Stomach (tissue), 9 donors: Measurements from ENCODE around the gene HOXD3. TPM values are rescaled to one million over a fixed set of nuclear protein-coding genes. Genes with fewer than 3 reads are reported as not detected.

Source experiments
- DNase-seq, 2 donors: peaks; one replicate each; pipeline versions ENCODE4 v3.0.0 to v3.0.0-alpha.2; 2013 to 2019
- H3K27ac ChIP-seq, 5 donors: fragments of 200-600 bp in 4 of 5; sonication (generic) in 4 of 5; one replicate each; pipeline ENCODE4 v1.5.1; 2013 to 2019; ENCODE audit warnings: mild to moderate bottlenecking in 1 of 5, moderate library complexity in 1 of 5
- H3K27me3 ChIP-seq, 3 donors: fragments of 200-600 bp; sonication (generic); one replicate each; pipeline ENCODE4 v1.5.1; 2017 to 2019; ENCODE audit warnings: mixed run types in 1 of 3
- H3K36me3 ChIP-seq, 4 donors: fragments of 200-600 bp; sonication (generic); 1 replicate in 3 of 4; 2 replicates in 1 of 4; pipeline ENCODE4 v1.5.1; 2016 to 2019
- H3K4me1 ChIP-seq, 4 donors: fragments of 200-600 bp; sonication (generic); one replicate each; pipeline ENCODE4 v1.5.1; 2016 to 2019
- H3K4me3 ChIP-seq, 4 donors: fragments of 200-600 bp; sonication (generic) in 3 of 4; one replicate each; pipeline ENCODE4 v1.5.1; 2016 to 2019; ENCODE audit warnings: mild to moderate bottlenecking in 1 of 4
- H3K9me3 ChIP-seq, 4 donors: fragments of 200-600 bp; sonication (generic); one replicate each; pipeline ENCODE4 v1.5.1; 2016 to 2019
- CTCF ChIP-seq, 7 experiments: fragments of 450-650 bp in 4 of 7; fragments of 200-600 bp in 3 of 7; sonication (generic) in 3 of 7; IDR thresholded peaks; one replicate each; pipeline ENCODE4 v1.5.1; 2016 to 2019; ENCODE audit warnings: antibody characterized with exemption in 7 of 7, control low read depth in 2 of 7, mild to moderate bottlenecking in 1 of 7
- EP300 ChIP-seq: sonication (generic); formaldehyde crosslinking; IDR thresholded peaks from one replicate; pipeline ENCODE4 v1.6.1; 2017; ENCODE audit warnings: antibody characterized with exemption
- POLR2A ChIP-seq, 4 donors: fragments of 450-650 bp; IDR thresholded peaks; one replicate each; pipeline ENCODE4 v1.6.1; 2016; ENCODE audit warnings: antibody characterized with exemption in 4 of 4, control low read depth in 2 of 4, mild to moderate bottlenecking in 1 of 4, moderate library complexity in 1 of 4
- POLR2AphosphoS5 ChIP-seq, 3 donors: sonication (generic); formaldehyde crosslinking; IDR thresholded peaks; one replicate each; pipeline ENCODE4 v1.6.1; 2016; ENCODE audit warnings: antibody characterized with exemption in 3 of 3
- WGBS, 5 donors: extraction: QIAGEN DNeasy Blood & Tissue Kit in 3 of 5; methylation state at CpG; one replicate each; pipeline versions ENCODE4 v1.1.5 to v1.1.7; 2013 to 2018; 5-methylcytosine and 5-hydroxymethylcytosine counted together
- intact Hi-C: fragments of 100-400 bp; cut with DNase I; formaldehyde crosslinking; loops from one replicate; pipeline ENCODE4 v1.15.1; 2023; ENCODE audit warnings: low total_unique reads
- polyA plus RNA-seq, 3 donors: library from polyadenylated mRNA; stranded (reverse); fragments of 200-250 nt; gene quantifications; one replicate each; pipeline ENCODE4 v1.2.3, GENCODE V29; 2013
- total RNA-seq, 5 donors: library from RNA; depleted of rRNA; stranded (reverse); fragments of >200 nt; gene quantifications; one replicate each; pipeline versions ENCODE4 v1.1.0 to v1.2.3, GENCODE V29; 2014 to 2016
- donor health status: healthy with polysubstance abuse.
- donor health status: Bipolar disorder and iron deficiency.
- donor health status: healthy.

The HOXD3 gene
- total and polyA plus RNA-seq, 8 donors: 0.44 to 11.0 (median 2.0) TPM; not detected in 2

- WGBS, 5 donors: 16 to 42% (median 21%) methylated on average over 4 of the region's 4 CpGs
- Histone ChIP-seq H3K4me1 (peaks cover 20 to 52% (median 34%) of the 10 kb centered on the region in 4 donors), H3K4me3 (no peak overlapping the region), H3K36me3 (no peaks in the 10 kb centered on the region), H3K27ac (no peak overlapping the region), H3K27me3 (peaks cover 53 to 100% (median 100%) of the 10 kb centered on the region in 3 donors), H3K9me3 (peaks cover 0 to 24% (median 2%) of the 10 kb centered on the region in 4 donors)
- TF ChIP-seq CTCF (IDR thresholded peaks at IDR 0.05): no peak
- no peak for TF ChIP-seq POLR2A (IDR thresholded peaks at IDR 0.05)
- no peak for TF ChIP-seq POLR2AphosphoS5 (IDR thresholded peaks at IDR 0.05)
- TF ChIP-seq EP300: no peak
- DNase-seq: no peak
- intact Hi-C loops: no loop called here
Observed at GRCh38 chr2:176134035-176134434, 23.1 kb upstream of the HOXD3 start.

GRCh38 chr2:176135035-176135440, 22.1 kb upstream of the HOXD3 start:
- no peak for DNase-seq
- intact Hi-C loops: no loop called here
- H3K27ac ChIP-seq: peak overlapping the region in 1 of 5 donors; percentile 71

GRCh38 chr2:176136374-176137251, 20.5 kb upstream of the HOXD3 start:
- intact Hi-C loops: no loop called here
- peak overlapping the region; percentile 54 to 71 (median 60) for H3K27ac ChIP-seq
- peaks cover 0 to 8% (median 0%) of the 10 kb centered on the region in 4 donors for H3K9me3 ChIP-seq

More at GRCh38 chr2:176135035-176135440, 22.1 kb upstream of the HOXD3 start:
- Histone ChIP-seq H3K9me3 (peaks cover 0 to 16% (median 2%) of the 10 kb centered on the region in 4 donors), H3K4me3 (no peak overlapping the region), H3K4me1 (peaks cover 13 to 51% (median 32%) of the 10 kb centered on the region in 4 donors), H3K27me3 (peaks cover 49 to 100% (median 100%) of the 10 kb centered on the region in 3 donors), H3K36me3 (no peaks in the 10 kb centered on the region)
- TF ChIP-seq EP300: no peak
- TF ChIP-seq POLR2AphosphoS5 (IDR thresholded peaks at IDR 0.05): no peak
- no peak for TF ChIP-seq POLR2A (IDR thresholded peaks at IDR 0.05)
- no peak for TF ChIP-seq CTCF (IDR thresholded peaks at IDR 0.05)

More at GRCh38 chr2:176136374-176137251, 20.5 kb upstream of the HOXD3 start:
- no peaks in the 10 kb centered on the region for H3K36me3 ChIP-seq
- H3K4me1 ChIP-seq: peaks cover 11 to 53% (median 35%) of the 10 kb centered on the region in 4 donors
- no peak for DNase-seq
- H3K27me3 ChIP-seq: peaks cover 39 to 100% (median 96%) of the 10 kb centered on the region in 3 donors
- TF ChIP-seq POLR2A (IDR thresholded peaks at IDR 0.05) (no peak), CTCF (IDR thresholded peaks at IDR 0.05) (no peak), POLR2AphosphoS5 (IDR thresholded peaks at IDR 0.05) (no peak), EP300 (no peak)
- WGBS, 5 donors: 2 to 9% (median 5%) methylated on average over 50 to 71 of the region's 71 CpGs
- H3K4me3 ChIP-seq: peak overlapping the region; percentile 38 to 50 (median 42)
